GM12874 (cell line): ENCODE measurements around the gene TLR6.

ENCODE experiments used
- CTCF ChIP-seq: IDR thresholded peaks from 2 replicates; pipeline ENCODE4 v1.5.1; 2011; ENCODE audit warnings: low read depth, mild to moderate bottlenecking, control low read depth, low read length, moderate library complexity; ENCODE audit not compliant: insufficient read depth

Gene TLR6

GRCh38 chr4:38856046-38856445 lies 571 bp downstream of the TLR6 start:
- TF ChIP-seq CTCF: no peak

GRCh38 chr4:38855466-38855865 lies 1.2 kb downstream of the TLR6 start:
- no peak for TF ChIP-seq CTCF

- no peak for TF ChIP-seq CTCF
Measured at GRCh38 chr4:38846015-38846414, 10.6 kb downstream of the TLR6 start.

- TF ChIP-seq CTCF: no peak
Measured at GRCh38 chr4:38842994-38843393, 13.6 kb downstream of the TLR6 start.

- TF ChIP-seq CTCF: no peak
Measured at GRCh38 chr4:38837849-38838248, 18.8 kb downstream of the TLR6 start.

GRCh38 chr4:38837334-38837733 lies 19.3 kb downstream of the TLR6 start:
- no peak for TF ChIP-seq CTCF

GRCh38 chr4:38834570-38834969 lies 22.0 kb downstream of the TLR6 start:
- TF ChIP-seq CTCF: no peak
